G401.6 (cell line): ENCODE results near the gene GABARAPL2.
"Not testable (repeated sequence)": the region's sequence is repeated elsewhere in the genome, so short reads cannot be mapped to it uniquely, and the experiment has no call there.

Source experiments
- FAIRE-seq: peaks from 2 replicates; lab custom pipeline; 2012; peaks lifted over from hg19 to GRCh38; lab: Jason Lieb, UNC

The GABARAPL2 gene

GRCh38 chr16:75591927-75592326 is 25.7 kb downstream of the GABARAPL2 start:
- FAIRE-seq: not testable (repeated sequence)

- no peak for FAIRE-seq
These were observed 27.1 kb downstream of the GABARAPL2 start for GRCh38 chr16:75593308-75593707.

DNA sequence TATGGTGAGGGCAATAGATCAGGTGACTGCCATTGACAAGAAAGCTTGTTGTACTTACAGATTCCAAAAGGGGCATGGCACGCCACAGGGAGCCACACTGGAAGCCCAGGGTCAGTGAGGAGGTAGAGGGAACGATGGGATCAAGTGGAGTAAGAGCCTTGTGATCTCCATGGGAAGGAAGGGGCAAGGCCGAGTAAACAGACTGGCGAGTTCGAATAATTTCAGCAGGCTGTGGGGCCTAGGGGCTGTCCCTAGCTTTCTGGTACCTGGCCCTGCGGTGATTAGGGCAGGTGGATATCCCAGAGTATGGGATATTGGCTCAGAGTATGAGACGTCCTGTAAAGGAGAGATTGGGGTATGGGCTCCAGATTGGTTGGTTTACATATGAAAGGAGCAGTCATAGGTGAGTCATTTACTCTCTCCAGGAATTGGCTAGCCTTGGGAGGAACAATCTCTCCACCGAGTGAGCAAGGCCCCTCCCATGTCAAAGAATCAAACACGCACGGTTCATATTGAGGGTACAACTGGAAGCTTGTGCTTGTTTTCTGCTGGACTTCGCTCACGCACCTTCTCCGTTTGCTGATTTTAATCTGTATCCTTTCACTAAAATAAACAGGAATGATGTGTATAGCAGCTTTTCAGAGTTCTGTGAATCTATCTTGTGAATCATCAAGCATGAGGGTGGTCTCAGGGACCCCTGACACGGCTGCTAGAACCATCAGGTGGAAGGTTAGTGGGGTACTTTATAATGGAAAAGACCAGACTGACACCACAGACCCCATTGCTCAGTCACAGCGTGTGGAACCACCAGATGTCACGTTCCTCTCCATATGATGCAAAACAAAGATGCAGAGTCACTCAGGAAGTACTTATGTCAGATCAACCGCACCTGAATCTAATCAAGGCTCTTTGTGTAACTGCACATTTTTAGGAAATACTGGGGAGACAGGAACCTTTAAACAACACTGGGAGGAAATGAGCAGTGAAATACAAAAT is 27.9 kb downstream of the GABARAPL2 start:
- no peak for FAIRE-seq

DNA sequence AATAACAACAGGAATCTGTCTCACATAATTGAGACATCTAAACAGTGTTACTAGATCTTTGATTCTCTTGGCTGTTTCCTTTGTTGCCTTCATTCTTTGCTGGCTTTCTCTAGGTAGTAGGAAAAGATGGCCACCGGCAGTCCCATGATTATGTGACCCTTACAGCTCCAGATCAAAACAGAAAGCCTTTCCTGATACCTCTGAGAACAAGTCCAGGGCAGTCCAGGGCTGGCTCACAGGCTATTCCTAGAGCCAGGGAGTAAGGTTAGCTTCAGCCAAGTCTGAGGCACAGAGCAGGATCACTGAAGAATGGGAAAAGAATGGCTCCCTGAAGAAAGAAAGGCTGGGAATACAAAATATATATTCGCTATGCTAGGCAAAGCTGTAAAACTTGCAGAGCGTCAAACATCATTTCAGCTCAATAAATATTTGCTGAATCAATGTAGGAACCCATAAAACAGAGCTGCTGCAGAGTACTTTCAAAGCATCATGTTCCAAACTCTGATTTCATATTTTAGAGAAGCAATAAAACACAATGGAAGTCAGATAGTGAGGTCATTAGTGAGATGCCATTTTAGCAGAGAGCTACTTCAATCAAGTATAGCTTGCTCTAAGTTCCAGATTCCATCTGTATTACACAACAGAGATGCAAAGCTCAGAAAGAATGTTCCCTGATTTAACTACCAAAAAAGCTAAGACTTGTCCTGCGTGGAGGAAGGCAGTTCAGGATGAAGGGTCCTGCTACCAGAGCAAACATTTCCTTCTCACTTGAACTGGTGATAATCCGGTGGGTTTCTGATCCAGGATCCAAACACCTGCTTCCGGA is 33.5 kb downstream of the GABARAPL2 start:
- no peak for FAIRE-seq

- FAIRE-seq: no peak
These were observed 37.1 kb downstream of the GABARAPL2 start for GRCh38 chr16:75603241-75603640.

DNA sequence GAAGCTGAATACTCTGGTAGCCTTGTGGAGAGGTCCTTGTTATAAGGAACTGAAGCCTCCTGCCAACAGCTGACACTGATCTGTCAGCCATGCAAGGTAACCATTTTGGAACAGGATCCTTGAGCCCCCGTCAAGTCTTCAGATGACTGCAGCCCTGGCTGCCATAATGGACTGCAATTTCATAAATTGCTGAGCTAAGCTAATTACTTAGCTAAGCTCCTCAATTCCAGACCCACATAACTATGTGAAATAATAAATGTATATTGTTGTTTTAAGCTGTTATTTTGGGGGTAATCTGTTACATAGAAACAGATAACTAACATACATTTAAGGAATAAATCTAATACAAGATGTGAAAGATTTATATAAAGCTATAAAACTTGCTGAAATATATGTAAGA is 40.3 kb downstream of the GABARAPL2 start:
- no peak for FAIRE-seq

DNA sequence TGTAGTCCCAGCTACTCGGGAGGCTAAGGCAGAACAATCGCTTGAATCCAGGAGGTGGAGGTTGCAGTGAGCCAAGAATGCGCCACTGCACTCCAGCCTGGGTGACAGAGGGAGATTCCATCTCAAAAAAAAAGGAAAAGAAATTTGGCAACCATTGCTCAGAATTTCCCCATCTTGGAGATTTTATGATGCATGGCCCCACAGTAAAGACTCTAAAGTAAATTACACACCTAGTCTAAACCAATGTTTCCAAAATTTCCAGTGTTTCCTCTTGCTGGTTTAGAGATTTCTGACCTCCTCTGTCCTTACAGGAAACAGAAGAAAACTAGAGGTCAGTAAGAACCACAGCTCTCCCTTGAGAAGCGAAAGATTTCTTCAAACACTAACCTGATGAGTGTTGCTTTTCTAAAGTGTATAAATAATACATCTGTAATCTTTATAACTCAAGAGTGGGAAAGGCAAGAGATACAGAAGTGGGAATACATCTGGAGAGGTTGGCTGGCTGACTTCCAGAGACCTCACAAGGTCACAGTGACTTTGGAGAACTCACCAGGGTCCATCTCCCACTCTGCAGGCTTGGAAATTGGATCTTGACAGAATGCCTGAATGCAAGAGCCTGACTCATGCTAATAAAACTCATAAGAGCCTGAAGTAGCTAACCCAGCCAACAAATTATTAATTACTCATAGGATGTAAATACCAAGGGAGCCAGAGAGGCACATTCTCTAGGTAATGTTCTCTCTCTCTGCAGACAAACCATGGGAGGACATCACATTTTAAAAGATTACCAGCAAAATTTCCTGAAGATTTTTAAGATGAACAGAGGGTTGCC is 48.1 kb downstream of the GABARAPL2 start:
- no peak for FAIRE-seq

- no peak for FAIRE-seq
These were observed 49.4 kb downstream of the GABARAPL2 start for GRCh38 chr16:75615619-75616018.

GRCh38 chr16:75616521-75617010 is 50.4 kb downstream of the GABARAPL2 start:
- FAIRE-seq: no peak

DNA sequence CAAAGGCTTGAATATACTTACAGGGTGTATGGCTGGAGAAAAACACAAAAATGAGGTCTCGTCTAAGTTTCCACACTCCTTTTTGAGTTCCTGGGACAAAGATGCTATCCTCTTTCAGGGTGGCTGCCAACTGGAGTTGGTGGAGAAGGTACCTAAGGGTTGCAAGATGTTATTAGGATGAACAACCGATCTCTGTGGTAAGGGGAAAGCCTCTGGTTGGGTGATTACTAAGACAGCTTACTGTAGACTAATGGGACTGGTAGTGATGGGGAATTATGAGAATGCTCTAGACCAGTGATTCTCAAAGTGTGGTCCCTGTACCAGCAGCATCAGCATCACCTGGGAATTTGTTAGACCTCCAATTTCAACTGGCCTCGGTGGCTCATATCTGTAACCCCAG is 50.9 kb downstream of the GABARAPL2 start:
- no peak for FAIRE-seq

- no peak for FAIRE-seq
These were observed 52.6 kb downstream of the GABARAPL2 start for GRCh38 chr16:75618780-75619179.

DNA sequence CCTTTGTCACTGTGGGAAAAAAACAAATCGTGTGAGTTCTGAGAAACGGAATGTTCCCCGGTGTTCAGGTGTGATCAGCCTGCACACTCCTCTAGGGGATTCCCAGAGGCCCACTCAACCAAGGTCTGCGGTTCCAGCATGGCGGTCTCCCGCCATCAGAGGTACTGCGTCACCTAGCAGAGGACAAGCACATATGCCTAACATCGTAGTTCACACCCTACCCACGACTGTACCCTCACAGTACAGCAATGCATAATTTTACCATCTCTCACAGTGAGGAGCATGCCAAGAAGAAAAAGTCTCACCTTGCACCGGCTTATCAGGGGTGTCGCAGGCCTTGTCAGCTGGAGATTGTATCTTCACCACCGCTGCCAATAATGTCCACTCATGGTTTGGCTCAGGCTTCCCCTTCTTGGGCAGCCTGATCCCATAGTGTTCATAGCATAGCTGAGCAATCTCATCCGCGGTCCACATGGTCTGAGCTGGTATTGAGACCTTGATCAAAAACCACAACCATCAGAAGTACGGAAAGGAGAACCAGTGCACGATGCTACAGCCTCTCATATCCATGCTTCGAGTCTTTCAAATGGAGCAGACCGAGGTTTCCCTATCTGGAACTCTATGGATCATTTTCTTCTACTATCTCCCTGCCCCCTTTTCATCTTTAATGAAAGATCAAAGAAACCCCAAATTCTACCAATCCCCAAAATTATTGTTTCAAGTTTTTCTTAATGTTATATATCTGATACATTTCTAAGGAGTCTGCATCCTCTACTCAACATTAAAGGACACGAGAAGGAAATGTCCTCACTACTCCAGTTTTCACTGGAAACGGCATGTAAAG is 54.4 kb downstream of the GABARAPL2 start:
- no peak for FAIRE-seq

DNA sequence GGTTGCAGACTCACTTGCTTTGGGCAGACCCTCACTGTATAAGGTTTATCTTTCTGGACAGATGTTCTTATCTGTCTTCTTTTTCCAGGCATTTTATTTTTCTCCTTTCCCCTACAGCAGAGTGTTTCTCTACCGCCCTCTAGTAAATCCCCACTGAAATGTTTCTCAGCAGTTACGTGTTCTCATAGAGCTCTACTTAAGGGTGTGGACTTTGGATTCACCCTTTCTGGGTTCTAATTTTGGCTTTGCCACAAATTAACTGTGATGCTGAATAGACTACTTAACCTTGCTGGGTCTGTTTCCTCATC is 54.9 kb downstream of the GABARAPL2 start:
- FAIRE-seq: no peak

GRCh38 chr16:75622761-75623605 is 56.8 kb downstream of the GABARAPL2 start, which contains the start of gene ADAT1:
TSS of gene ADAT1 (minus strand) at chr16:75623281. CDS start at chr16:75620799, 2,482 bp downstream.
- FAIRE-seq: peak; percentile 95

DNA sequence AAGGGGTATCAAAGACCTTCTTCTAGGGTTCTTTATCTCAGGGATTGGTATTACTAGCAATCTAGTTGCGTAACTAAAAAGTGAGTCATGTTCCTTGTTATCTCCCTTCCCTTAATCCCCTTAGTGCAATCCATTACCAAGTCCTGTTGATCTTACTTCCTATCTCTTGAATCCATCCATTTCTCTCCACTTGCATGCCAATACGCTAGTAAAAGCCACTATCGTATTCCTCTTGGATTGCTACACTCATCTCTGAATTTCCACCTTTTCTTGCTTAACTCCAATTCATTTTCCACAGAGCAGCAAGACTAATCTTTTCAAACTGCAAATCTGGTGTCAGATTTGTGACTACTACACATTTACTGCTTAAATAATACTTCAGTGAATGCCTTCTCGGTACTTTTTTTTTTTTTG is 58.7 kb downstream of the GABARAPL2 start:
- FAIRE-seq: no peak

GRCh38 chr16:75626806-75627205 is 60.6 kb downstream of the GABARAPL2 start:
- FAIRE-seq: no peak
